ENCODE data around the gene ROS1.
A peak's percentile ranks its signal among the peaks of the same experiment; 100 is the strongest.
"Not testable (repeated sequence)": the region's sequence is repeated elsewhere in the genome, so short reads cannot be mapped to it uniquely, and the experiment has no call there.

The ROS1 gene

GRCh38 chr6:117380298-117380697 lies 45.4 kb downstream of the ROS1 start:
- DNase-seq (ENCODE audit: low spot score) = no peak

GRCh38 chr6:117375446-117375845 lies 50.3 kb downstream of the ROS1 start:
- DNase-seq (ENCODE audit: low spot score) = no peak

GRCh38 chr6:117373211-117373813 lies 52.4 kb downstream of the ROS1 start:
- DNase-seq (ENCODE audit: low spot score) = no peak

GRCh38 chr6:117372289-117372688 lies 53.5 kb downstream of the ROS1 start:
- not testable (repeated sequence) for DNase-seq (ENCODE audit: low spot score)

GRCh38 chr6:117371492-117371891 lies 54.2 kb downstream of the ROS1 start:
- no peak for DNase-seq (ENCODE audit: low spot score)

GRCh38 chr6:117359581-117359980 lies 66.2 kb downstream of the ROS1 start:
- DNase-seq (ENCODE audit: low spot score) = no peak

- DNase-seq (ENCODE audit: low spot score) = no peak
Observed at GRCh38 chr6:117354671-117355070, 71.1 kb downstream of the ROS1 start.

GRCh38 chr6:117352466-117353081 lies 73.2 kb downstream of the ROS1 start:
- peak; percentile 11 for DNase-seq (ENCODE audit: low spot score)

GRCh38 chr6:117351521-117351920 lies 74.2 kb downstream of the ROS1 start:
- DNase-seq (ENCODE audit: low spot score) = no peak

GRCh38 chr6:117346142-117346930 lies 79.4 kb downstream of the ROS1 start:
- DNase-seq (ENCODE audit: low spot score) = peak; percentile 38

- no peak for DNase-seq (ENCODE audit: low spot score)
Observed at GRCh38 chr6:117345292-117345610, 80.5 kb downstream of the ROS1 start.

GRCh38 chr6:117344444-117345291 lies 81.1 kb downstream of the ROS1 start:
- no peak for DNase-seq (ENCODE audit: low spot score)

GRCh38 chr6:117338567-117338966 lies 87.2 kb downstream of the ROS1 start:
- DNase-seq (ENCODE audit: low spot score) = no peak

- DNase-seq (ENCODE audit: low spot score) = no peak
Observed at GRCh38 chr6:117329926-117330325, 95.8 kb downstream of the ROS1 start.

GRCh38 chr6:117328500-117328899 lies 97.2 kb downstream of the ROS1 start:
- no peak for DNase-seq (ENCODE audit: low spot score)

GRCh38 chr6:117328005-117328389 lies 97.7 kb downstream of the ROS1 start:
- no peak for DNase-seq (ENCODE audit: low spot score)

GRCh38 chr6:117327149-117328004 lies 98.4 kb downstream of the ROS1 start:
- DNase-seq (ENCODE audit: low spot score) = no peak

GRCh38 chr6:117326396-117326795 lies 99.3 kb downstream of the ROS1 start:
- DNase-seq (ENCODE audit: low spot score) = no peak

- peak; percentile 35 for DNase-seq (ENCODE audit: low spot score)
Observed at GRCh38 chr6:117317261-117317660, 108.5 kb downstream of the ROS1 start.

GRCh38 chr6:117311726-117312125 lies 114.0 kb downstream of the ROS1 start:
- no peak for DNase-seq (ENCODE audit: low spot score)

- no peak for DNase-seq (ENCODE audit: low spot score)
Observed at GRCh38 chr6:117311310-117311709, 114.4 kb downstream of the ROS1 start.

- DNase-seq (ENCODE audit: low spot score) = no peak
Observed at GRCh38 chr6:117309611-117310010, 116.1 kb downstream of the ROS1 start.

Data from iPS-NIHi11 (cell line).